Activated CD8-positive, alpha-beta memory T cell treated with anti-CD3 and anti-CD28 coated beads for 48 hours (primary cell): ENCODE results near the gene WNT5B.

ENCODE experiments used
- DNase-seq, 3 experiments: peaks; one replicate each; pipeline ENCODE4 v3.0.0-alpha.2; 2020; ENCODE audit warnings: low read depth in 2 of 3, low spot score in 2 of 3

Gene WNT5B

DNA sequence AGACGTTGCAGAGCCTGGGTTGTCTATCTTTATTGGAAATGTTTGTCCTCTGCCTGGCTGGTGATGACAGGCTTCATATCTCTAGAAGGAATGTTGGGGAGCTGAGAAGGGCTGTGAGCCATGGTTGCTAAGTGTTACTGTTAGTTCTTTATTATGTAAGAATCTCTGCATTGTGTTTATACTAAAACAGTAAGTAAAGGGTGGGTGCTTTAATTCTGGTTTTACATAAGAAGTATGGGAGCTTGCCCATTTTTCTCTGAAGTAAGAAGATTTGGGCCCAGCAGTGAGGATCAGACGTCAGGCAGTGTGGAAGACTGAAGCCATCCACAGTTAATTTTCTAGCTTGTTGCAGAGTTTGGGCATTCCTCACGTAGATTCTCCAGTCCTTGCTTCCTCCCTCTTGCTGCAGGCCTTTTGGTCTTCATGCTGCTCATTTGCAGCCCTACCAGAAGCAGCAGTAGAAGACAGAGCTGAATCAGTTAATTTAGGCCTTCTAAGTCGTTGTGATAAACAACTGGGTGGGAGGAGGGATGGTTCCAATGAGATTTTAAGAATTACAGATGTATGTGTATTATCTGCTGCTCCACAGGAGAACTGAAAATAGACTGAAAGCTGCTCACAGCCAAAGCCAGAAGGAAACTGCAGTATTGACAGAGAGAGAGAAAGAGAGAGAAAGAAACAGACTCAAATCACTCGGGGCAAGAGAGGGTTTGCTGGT, 21.4 kb downstream of the WNT5B start:
- DNase-seq, result no peak

DNA sequence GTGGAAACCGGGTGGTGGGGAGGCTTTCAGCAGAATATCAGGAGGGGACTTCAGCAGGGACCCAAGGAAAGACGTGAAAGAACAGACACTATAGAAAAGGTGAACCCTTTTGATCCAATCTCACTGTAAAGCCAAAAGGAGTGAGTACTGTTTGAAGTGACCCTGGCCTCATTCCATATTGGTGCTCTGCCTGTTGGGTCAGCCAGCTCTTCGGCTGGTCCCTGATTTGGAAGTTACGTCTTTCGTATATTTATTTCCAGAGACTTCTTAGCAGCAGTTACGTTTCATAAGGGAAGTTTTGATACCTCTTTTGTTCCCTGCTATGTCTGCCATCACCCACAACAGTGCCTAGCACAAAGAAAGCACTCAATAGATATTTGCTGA, 21.9 kb downstream of the WNT5B start:
- DNase-seq, result no peak

DNA sequence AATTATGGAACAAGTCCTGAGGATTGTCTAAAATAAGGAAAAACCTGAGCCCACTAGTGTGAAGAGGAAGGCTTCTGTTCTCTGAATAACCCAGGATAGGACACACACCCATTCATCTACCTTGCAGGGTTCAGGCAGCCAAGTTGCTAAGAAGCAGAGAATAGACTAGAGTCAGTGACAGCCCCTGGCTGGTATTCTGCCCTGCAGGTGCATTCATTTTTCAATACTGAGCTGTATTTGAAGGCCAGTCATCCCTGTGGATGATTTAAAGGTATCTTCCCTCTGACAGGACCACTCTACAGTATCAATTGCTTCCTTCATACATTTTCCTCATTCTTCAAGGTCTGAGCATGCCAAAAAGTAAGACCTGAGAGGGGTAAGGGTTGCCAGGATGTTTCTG, 22.9 kb downstream of the WNT5B start:
- DNase-seq, result no peak

DNA sequence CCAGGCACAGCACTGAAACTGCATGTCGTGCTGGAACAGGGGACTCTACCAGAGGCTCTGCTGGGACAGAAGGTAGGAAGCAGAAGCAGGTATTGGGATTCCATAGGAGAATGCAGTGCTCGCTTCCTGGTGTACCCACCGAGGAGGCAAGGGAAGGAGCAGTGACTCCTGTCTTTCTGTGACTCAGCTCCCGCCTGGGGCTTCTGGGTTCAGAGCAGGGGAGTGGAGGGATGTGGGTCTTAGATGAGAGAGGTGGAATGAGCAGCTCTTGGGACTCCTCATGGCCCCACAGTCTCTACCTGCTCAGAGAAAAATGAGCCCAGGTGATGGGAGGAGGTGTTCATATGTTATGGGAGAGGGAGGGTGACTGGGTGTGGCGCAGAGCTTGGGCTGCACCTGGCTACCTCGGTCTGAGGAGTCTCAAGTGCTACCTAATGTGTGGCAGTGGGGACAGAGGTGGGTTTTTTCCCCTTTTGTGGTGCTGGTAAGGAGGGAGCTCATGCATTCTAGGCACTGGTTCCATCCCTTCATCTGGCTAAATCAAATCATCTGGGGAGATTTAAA, 26.3 kb downstream of the WNT5B start:
- DNase-seq, result no peak

DNA sequence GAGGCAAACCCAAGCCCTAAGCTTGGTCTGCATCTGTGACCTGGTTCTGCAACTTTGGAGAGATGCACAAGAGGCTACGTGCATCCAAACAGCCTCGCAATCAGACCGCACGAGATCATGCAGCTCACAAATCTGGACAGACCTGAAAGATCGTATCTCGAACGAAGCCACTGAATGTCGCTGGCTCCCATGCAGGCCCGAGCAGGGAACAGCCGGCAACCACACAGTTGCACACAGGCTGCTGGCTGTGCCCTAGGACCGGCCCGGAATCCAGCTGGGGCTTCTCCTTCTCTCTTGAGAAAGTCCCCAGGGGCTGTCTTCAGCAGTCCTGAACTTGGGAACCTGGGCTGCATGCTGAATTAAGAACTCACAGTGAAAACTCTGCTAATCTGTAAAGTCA, 27.9 kb downstream of the WNT5B start:
- DNase-seq, result no peak

DNA sequence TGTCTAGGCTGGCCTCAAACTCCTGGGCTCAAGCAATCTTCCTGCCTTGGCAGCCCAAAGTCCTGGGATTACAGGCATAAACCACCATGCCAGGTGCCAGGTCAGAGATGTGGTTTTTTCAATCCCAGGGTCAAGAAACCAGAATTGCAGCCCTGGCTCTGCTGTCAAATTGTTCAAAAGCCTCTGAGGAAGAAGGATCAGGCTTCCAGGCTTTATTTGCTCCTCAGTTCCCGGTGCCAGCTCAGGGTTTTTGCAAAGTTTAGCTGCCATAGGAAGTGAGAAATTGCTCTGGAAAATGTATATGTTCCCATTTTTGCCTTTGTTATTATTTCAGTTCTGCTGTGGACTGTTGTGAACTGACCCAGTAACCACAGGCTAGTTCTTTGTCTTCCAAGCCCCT, 28.7 kb downstream of the WNT5B start:
- no peak for DNase-seq

DNA sequence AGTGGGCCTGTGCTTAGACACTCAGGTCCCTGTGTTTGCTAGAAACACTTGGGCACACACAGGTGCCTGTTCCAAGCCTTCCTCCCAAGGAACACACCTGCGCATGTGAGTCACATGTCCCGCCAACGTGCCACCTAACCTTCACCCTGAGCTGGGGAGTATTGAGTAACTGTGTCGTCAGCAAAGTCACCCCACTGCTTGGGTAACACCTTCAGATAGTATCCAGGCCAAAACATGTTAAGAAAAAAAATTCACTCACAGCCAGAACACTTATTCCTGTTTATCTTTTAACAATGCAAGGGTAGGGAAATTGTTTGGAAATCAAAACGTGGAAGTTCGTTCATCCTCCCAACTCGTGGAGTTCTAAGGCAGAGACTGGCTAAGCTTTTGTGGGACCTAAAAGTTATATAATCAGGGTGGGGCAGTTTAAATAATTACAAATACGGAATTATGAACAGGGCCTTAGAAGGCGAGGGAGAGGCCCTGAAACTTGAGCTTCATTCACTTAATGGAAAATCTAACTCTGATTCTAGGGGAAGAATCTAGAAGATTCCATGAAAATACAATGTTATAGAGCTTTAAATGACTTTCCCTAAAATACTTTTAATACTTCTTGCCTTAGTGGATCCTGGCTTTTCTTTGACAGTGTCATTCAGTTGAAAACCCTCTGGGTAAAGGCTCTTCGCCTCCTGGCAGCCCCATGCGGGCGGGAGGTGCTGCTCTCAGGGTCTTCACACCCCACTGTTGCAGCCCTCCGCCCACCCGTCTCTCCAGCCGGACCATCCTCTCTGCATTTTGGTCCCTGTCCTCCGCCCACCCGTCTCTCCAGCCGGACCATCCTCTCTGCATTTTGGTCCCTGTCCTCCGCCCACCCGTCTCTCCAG, 31.5 kb downstream of the WNT5B start:
- DNase-seq, result no peak

DNA sequence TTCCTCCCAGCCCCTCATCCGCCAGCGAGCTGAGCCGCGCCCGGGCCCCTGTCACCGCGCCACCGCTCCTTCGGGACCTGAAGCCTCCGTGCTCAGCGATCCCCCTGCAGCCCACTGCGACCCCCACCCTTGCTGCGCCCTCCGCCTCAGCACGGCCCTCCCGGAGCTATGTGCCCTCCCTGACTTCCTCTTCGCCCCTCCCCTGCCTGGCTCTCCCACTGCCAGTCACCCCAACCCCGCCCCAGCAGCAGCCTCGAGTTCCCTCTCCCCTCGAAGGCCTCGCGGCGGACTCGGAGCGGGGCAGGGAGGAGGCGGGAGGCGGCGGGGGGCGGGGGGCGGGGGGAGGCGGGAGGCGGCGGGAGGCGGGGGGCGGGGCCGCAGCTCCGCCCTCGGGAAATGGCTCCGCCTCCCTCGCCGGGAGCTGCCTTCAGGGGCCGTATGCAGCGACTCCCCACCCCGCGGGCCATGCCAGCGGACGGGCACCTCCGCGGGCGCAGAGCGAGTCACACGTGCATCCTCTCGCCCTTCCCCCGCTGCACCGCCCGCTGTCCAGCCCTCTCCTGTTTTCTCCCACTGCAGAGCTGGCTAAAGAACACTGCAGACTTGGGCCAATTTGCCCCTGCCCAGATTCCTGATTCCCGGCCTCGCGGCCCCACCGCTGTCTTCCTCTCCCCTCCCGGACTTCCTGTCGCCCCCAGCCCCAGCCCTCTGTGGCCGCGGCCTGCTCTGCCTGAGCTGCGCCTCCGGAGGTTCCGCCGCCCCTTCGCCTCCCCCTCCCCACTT, 32.7 kb downstream of the WNT5B start:
- DNase-seq, result peak; percentile 53 to 67 (median 61)

DNA sequence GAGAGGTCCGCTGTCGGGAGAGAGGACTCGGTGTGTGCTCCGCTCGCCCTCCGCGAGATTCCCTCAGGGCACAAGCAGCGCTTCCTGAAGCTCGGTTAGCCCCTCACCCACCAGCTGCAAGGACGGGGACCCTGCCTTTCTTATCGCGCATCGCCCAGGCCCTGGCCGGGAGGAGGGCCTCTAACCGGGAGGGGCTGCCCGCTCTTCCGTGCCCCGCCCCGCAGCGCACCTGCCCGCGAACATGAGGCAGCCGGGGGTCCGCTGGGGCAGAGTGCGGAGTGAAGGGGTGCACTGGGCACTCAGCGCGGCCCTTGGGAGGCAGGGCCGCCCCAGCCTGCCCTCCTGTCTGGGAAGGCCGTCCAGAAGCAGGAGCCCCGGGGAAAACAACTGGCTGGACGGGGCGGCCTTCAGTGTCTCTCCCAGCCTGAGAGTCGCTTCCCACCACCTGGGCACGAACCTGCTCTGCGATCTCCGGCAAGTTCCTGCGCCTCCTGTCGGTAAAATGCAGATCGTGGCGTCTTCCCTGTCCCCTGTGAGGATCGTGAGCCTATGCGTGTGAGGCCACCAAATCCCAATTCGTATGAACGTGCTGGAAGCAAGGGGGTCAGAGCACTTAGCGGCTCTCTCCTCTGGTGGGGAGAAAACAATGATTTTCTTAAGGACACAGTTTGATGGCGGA, 33.9 kb downstream of the WNT5B start:
- no peak for DNase-seq

DNA sequence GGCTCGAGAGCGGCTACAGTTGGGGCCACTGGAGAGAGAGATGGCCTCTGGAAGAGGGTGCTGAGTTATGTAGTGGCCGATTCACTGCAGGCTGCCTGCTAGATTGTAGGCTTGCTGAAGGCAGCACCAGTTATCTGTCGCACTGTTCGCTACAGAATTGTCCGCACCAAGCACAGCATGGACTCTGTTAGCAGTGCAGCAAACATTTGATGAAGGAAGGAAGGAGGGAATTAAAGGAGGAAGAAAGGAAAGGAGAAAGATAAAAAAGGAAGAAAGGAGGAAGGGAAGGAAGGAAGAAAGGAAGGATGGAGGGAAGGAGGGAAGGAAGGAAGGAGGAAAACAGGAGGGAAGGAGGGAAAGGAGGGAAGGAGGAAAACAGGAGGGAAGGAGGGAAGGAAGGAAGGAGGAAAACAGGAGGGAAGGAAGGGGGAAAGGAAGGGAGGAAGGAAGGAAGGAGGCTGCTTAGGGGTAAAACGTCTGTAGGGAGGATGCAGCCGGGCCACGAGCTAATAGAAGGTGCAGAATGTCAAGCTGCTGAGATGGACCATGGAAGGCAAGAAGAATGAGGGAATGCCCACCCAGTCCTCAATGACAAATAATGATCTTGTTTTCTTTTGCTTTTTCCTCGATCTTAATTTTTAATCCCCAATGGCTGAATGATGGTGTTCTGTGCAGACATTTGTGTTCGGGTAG, 34.6 kb downstream of the WNT5B start:
- no peak for DNase-seq

DNA sequence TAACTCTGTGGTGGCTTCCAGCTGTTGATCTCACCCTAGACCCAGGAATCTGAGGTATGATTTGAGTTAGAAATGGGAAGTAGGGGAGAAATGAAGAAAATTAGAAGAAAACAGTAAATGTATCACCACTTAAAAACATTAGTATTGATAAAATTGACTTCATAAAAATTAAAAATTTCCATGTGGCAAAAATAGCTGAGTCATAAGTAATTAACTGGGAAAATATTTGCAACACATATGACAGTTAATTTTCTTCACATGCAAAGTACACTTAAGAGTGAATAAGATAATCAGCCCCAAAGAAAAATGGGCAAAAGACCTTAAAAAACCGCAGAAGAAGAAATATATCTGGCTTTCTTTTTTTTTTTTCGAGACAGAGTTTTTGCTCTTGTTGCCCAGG, 36.3 kb downstream of the WNT5B start:
- DNase-seq, result no peak

DNA sequence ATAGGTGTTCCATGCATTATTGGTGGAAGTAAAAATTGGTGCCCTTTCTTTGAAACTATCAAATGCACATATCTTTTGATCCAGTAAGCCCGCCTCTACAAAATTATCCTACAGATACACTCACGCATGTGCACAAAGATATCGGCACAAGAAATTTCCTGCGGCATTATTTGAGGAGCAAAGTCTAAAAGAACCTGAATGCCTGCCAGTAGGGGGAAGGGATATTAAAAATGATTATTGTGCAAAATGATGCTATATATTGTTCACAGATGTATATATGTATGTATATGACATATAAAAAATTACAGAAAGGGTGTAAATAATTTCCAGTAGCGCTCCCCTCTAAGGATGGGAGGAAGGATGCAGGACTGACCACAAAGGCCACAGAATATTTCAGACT, 37.2 kb downstream of the WNT5B start:
- DNase-seq, result no peak

DNA sequence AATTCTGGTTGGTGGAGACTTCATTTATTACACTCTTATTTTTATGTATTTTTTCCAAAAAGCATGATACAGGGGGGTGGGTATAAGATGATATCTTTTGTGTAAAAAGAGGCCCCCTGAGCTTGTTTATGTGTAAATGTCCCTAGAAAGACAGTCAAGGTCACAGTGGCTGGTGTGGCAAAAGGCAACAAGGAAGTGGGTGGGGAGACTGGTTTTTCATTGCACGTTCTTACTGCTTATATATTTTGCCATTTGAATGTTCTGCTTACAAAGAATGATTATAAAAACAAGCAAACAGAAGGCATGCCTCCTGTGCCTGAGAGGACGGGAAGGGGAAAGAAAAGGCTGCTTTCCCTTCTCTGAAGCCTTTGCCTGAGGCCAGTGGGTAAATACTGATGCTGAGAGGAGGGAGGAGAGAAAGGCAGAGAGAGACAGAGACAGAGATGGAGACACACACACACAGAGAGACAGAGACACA, 37.7 kb downstream of the WNT5B start:
- DNase-seq, result no peak

DNA sequence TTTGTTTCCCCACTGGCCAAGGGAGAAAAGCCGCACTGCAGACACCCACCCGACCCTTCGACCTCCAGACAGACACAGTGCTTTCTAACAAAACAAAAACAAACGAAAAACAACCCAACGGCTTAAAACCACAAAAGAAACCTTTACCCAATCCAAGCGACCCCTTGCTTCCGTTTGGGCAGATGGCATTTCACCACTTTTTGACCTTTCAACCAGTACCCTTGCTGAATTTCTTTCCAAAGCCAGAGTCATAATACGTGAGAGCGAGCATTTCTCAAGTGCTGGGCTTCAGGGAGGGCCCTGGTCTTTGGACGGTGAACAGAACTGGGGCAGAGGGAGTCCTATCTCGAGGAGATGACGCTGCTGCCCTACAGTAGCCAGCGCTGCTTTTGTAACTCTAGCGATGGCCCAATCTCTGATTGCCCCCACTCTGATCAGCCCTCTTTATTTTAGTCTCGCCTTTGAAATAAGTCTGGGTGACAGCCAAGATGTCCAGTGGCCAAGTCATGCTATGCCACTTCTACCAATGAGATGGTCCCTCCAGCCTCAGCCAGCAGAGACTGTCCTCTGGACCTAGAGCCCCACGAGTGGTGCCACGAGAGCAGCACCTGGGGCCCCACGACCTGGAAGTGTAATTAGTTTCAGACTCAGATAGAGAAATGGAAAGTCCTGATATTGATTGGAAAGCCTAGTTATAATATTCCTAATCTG, 40.0 kb downstream of the WNT5B start:
- no peak for DNase-seq

DNA sequence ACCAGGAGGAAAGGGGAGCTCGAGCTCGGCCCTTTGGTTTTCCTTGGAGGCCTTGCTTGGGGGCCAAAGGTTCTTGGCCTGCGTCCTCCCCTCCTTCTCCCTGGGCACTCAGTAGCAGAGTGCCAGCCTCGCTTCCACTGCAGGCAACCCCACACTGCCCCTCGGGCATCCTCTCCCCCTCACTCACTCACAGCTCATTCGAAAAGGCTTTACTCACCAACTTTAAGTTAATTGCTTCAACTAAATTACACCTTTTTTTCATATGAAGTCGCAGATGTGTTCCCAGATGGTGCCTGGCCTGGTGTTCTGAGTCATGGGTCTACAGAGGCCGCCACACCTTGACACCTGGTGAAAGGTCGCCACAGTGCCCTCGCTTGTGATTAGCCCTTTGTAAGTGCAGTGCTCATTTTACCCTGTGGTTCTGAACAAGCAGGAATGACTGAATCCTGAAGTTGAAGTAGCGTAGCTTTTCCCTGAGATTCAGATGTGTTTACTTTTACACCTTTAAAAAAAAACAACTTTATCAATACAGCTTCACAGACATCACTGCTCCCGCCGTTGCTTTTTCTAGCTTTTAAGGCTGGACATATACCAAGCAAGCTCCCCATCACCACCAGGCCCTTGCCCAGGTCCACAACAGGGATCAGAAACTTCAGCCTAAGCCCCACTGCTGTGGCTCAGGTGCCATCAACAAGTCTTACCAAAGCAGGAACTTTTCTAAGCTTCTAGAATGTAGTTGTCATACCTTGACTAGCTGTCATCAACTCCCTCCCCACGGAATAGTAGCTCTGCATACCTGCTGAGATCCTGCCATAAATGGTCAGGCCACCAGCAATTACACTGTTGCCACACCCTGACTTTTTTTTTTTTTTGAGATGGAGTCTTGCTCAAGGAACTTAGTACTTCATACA, 41.6 kb downstream of the WNT5B start:
- DNase-seq, result no peak

DNA sequence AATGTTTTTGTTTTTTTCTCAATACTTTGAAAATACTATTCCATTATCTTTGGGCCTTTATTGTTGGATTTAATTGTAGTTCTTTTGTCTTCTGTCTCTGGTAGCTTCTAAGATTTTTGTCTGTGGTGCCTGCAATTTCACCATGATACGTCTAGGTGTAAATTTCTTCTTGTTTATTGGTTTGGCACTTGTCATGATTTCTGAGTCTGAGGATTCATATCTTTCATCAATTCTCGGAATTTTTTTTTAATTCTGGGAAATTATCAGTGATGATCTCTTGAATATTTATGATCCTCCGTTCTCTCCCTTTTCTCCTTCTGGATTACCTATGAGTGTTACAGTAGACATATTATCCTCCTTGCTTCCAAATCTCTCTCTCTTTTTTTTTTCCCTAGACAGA, 47.0 kb downstream of the WNT5B start:
- DNase-seq, result no peak

DNA sequence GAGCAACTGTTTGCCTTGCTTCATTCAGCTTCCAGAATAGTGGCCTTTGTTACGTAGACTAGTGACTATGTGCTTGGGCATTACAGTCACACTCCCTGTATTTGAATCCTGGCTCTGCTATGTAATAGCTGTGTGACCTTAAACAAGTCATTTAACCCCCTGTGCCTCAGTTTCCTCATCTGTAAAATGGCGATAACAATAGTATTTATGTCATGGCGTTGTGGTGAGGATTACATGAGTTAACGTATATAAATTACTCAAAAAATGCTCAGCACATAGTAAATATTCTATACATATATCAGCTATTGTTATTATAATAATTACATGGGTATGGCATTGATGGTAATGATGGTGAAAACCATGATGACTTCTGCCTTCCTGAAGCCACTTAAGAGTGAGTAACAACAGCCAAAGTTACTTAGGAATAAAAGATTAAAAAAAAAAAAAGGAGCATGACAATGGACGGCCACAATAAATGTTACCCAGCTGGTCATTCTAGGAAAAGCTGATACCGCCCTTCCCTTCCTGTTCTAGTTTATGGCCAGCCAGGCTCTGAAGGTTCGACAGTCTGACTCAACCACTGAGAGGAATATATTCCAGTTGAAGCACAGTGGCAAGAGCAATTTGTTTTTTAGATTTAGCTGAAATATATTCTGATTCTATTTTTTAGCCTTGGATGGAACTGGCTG, 51.9 kb downstream of the WNT5B start:
- DNase-seq, result no peak

DNA sequence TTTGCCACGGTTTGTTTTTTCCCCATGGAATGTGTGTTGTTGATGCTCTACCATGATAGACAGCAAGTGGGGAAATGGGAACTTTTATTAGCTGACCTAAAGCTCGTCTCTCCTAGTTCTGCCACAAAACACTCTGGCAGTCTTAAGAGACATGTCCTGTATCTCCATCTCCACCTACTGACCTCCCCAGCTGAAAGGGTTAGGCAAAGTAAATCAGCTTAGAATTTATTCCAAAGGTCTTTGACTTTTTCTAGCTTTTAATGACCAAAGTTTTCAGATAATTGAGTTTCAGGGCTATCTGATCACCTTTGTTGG, 52.4 kb downstream of the WNT5B start:
- DNase-seq, result no peak
